Kidney glomerular epithelial cell (primary cell): ENCODE data around the gene CAPRIN1.

Experiments used
- DNase-seq: peaks from one replicate; lab custom pipeline; 2025; lab: John Stamatoyannopoulos, UW

Gene CAPRIN1

GRCh38 chr11:34051349-34052035, at the start of gene CAPRIN1:
Gene CAPRIN1 (plus strand): TSS chr11:34051731. CDS start chr11:34052421, 690 bp downstream.
- DNase-seq, result peak; percentile 89

- DNase-seq, result no peak
These were observed 49.1 kb upstream of the CAPRIN1 start for GRCh38 chr11:34002420-34002819.

GRCh38 chr11:34004236-34004635, 47.3 kb upstream of the CAPRIN1 start:
- no peak for DNase-seq

GRCh38 chr11:34006876-34007275, 44.7 kb upstream of the CAPRIN1 start:
- no peak for DNase-seq

- DNase-seq, result no peak
These were observed 38.8 kb upstream of the CAPRIN1 start for GRCh38 chr11:34012734-34013133.

GRCh38 chr11:34013898-34014571, 37.5 kb upstream of the CAPRIN1 start:
- no peak for DNase-seq

- DNase-seq, result no peak
These were observed 29.4 kb upstream of the CAPRIN1 start for GRCh38 chr11:34021977-34022735.

- no peak for DNase-seq
These were observed 25.1 kb upstream of the CAPRIN1 start for GRCh38 chr11:34026432-34026831.

GRCh38 chr11:34027516-34028408, 23.8 kb upstream of the CAPRIN1 start:
- no peak for DNase-seq

GRCh38 chr11:34028425-34028824, 23.1 kb upstream of the CAPRIN1 start:
- DNase-seq, result no peak

- DNase-seq, result no peak
These were observed 22.4 kb upstream of the CAPRIN1 start for GRCh38 chr11:34029176-34029575.

- DNase-seq, result no peak
These were observed 21.1 kb upstream of the CAPRIN1 start for GRCh38 chr11:34030382-34030781.

GRCh38 chr11:34033399-34033798, 18.1 kb upstream of the CAPRIN1 start:
- no peak for DNase-seq

- DNase-seq, result no peak
These were observed 17.5 kb upstream of the CAPRIN1 start for GRCh38 chr11:34034053-34034452.

- DNase-seq, result no peak
These were observed 15.1 kb upstream of the CAPRIN1 start for GRCh38 chr11:34036456-34036855.

- no peak for DNase-seq
These were observed 14.5 kb upstream of the CAPRIN1 start for GRCh38 chr11:34037016-34037415.

GRCh38 chr11:34040571-34040970, 11.0 kb upstream of the CAPRIN1 start:
- DNase-seq, result no peak

- DNase-seq, result no peak
These were observed 6.7 kb upstream of the CAPRIN1 start for GRCh38 chr11:34044664-34045485.

- DNase-seq, result no peak
These were observed 2.5 kb upstream of the CAPRIN1 start for GRCh38 chr11:34049028-34049427.

- no peak for DNase-seq
These were observed 766 bp upstream of the CAPRIN1 start for GRCh38 chr11:34050581-34051348.
